ENCODE results near the gene ALAS1. TPM values are rescaled to one million over a fixed set of nuclear protein-coding genes. Genes with fewer than 3 reads are reported as not detected.
"Not testable (repeated sequence)": the region's sequence is repeated elsewhere in the genome, so short reads cannot be mapped to it uniquely, and the experiment has no call there.

The ALAS1 gene
- total RNA-seq, 1 experiment from 2014 or later, result 69.5 TPM

DNA sequence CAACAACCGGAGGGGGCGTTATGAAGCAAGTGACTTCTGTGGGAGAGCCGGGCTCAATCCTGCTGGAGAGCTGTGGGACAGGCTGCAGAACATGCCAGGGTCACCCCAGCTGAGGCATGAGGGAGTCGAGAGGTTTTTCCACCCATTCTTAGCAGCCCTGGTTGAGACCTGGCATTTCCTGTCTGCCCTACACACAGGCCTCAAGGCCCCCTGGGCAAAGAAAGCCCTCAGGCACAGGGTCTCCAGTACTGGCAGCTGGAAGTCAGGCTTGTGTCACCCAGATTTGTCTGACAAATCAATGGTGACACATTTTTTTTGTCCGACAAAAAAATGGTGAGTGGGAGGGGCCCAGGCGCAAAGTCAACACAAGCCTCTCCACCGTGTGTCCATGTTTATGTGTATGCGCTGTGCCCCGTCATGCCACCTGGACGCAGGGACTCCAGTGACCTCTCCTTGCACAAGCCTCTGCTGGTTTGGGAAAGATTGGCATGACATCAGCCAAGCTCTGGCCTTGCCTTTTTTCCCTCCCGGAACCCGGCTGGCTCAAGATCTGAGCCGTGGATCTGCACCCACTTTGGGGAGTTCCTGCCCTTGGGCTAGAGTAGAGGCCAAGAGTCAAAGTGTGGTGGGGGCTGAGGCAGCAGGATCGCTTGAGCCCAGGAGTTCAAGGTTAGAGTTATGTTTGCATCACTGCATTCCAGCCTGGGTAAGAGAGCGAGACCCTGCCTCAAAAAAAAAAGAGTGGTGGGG, 20.8 kb upstream of the ALAS1 start:
- Histone ChIP-seq H3K9me2 (replicated peaks; ENCODE audit: low read length) (no peaks in the 10 kb centered on the region), H3F3A (ENCODE audit: low read length, unreplicated experiment) (no peaks in the 10 kb centered on the region), H2AFZ (ENCODE audit: low read length) (no peak overlapping the region), H3K79me2 (ENCODE audit: low read length) (no peaks in the 10 kb centered on the region), H4K20me1 (ENCODE audit: low read length) (no peaks in the 10 kb centered on the region), H3K36me3 (ENCODE audit: low read depth, low read length) (no peaks in the 10 kb centered on the region), H3K9me3 (ENCODE audit: low read length) (no peaks in the 10 kb centered on the region), H3K4me3 (ENCODE audit: low read length) (no peak overlapping the region), H3K27me3 (ENCODE audit: low read length) (no peaks in the 10 kb centered on the region), H3K27ac (ENCODE audit: low read length) (no peak overlapping the region), H3K4me2 (ENCODE audit: low read length) (no peak overlapping the region), H3K4me1 (ENCODE audit: insufficient read depth, low read length) (peaks cover 5% of the 10 kb centered on the region), H3K9ac (ENCODE audit: low read length) (no peak overlapping the region)
- POLR2A ChIA-PET (ENCODE audit: unreplicated experiment), result no interaction called here
- no TSS peak for BruUV-seq (replicated peaks)
- DNase-seq, result no peak
- no peak for TF ChIP-seq EZH2phosphoT487 (IDR thresholded peaks at IDR 0.05; ENCODE audit: borderline replicate concordance, low read length)
- TF ChIP-seq, protein P1, sequence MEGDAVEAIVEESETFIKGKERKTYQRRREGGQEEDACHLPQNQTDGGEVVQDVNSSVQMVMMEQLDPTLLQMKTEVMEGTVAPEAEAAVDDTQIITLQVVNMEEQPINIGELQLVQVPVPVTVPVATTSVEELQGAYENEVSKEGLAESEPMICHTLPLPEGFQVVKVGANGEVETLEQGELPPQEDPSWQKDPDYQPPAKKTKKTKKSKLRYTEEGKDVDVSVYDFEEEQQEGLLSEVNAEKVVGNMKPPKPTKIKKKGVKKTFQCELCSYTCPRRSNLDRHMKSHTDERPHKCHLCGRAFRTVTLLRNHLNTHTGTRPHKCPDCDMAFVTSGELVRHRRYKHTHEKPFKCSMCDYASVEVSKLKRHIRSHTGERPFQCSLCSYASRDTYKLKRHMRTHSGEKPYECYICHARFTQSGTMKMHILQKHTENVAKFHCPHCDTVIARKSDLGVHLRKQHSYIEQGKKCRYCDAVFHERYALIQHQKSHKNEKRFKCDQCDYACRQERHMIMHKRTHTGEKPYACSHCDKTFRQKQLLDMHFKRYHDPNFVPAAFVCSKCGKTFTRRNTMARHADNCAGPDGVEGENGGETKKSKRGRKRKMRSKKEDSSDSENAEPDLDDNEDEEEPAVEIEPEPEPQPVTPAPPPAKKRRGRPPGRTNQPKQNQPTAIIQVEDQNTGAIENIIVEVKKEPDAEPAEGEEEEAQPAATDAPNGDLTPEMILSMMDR (conservative IDR thresholded peaks at IDR 0.05; ENCODE audit: low read depth, low read length), result no peak
- no peak for TF ChIP-seq EZH2 (IDR thresholded peaks at IDR 0.05; ENCODE audit: low read length, unreplicated experiment)
- CTCF ChIA-PET, result no interaction called here
- no peak for ATAC-seq
- intact Hi-C loops (cut with micrococcal nuclease), result no loop called here

DNA sequence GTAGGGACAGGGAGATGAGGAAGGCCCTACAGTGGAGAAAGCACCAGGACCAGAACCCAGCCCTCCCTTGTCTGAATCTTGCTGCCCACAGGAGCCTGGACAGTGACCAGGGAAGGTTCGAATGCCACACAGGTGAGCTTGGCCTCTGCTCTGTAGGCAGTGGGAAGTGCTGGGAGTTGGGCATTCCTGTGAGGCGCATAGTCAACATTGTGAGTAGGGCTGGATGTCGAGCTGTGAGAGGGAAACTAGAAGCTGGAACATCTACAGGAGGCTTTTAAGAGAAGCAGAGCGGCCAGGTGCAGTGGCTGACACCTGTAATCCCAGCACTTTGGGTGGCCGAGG, 20.3 kb upstream of the ALAS1 start:
- H3K79me2 ChIP-seq (ENCODE audit: low read length), result no peaks in the 10 kb centered on the region
- no peaks in the 10 kb centered on the region for H3K9me3 ChIP-seq (ENCODE audit: low read length)
- H4K20me1 ChIP-seq (ENCODE audit: low read length), result no peaks in the 10 kb centered on the region
- BruUV-seq (replicated peaks), result no TSS peak
- H2AFZ ChIP-seq (ENCODE audit: low read length), result no peak overlapping the region
- ChIA-PET POLR2A (ENCODE audit: unreplicated experiment) (no interaction called here), CTCF (no interaction called here)
- no peak overlapping the region for H3K9ac ChIP-seq (ENCODE audit: low read length)
- intact Hi-C loops (cut with micrococcal nuclease), result no loop called here
- DNase-seq (no peak), ATAC-seq (no peak)
- no peak overlapping the region for H3K4me3 ChIP-seq (ENCODE audit: low read length)
- H3K4me1 ChIP-seq (ENCODE audit: insufficient read depth, low read length), result peaks cover 4% of the 10 kb centered on the region; the same call in 1 of the 2 replicates
- no peak overlapping the region for H3K27ac ChIP-seq (ENCODE audit: low read length)
- TF ChIP-seq, protein P1 (conservative IDR thresholded peaks at IDR 0.05; ENCODE audit: low read depth, low read length), result no peak
- TF ChIP-seq EZH2phosphoT487 (IDR thresholded peaks at IDR 0.05; ENCODE audit: borderline replicate concordance, low read length) (no peak), EZH2 (IDR thresholded peaks at IDR 0.05; ENCODE audit: low read length, unreplicated experiment) (no peak)
- no peaks in the 10 kb centered on the region for H3F3A ChIP-seq (ENCODE audit: low read length, unreplicated experiment)
- H3K27me3 ChIP-seq (ENCODE audit: low read length), result no peaks in the 10 kb centered on the region
- no peaks in the 10 kb centered on the region for H3K9me2 ChIP-seq (replicated peaks; ENCODE audit: low read length)
- no peaks in the 10 kb centered on the region for H3K36me3 ChIP-seq (ENCODE audit: low read depth, low read length)
- no peak overlapping the region for H3K4me2 ChIP-seq (ENCODE audit: low read length)

DNA sequence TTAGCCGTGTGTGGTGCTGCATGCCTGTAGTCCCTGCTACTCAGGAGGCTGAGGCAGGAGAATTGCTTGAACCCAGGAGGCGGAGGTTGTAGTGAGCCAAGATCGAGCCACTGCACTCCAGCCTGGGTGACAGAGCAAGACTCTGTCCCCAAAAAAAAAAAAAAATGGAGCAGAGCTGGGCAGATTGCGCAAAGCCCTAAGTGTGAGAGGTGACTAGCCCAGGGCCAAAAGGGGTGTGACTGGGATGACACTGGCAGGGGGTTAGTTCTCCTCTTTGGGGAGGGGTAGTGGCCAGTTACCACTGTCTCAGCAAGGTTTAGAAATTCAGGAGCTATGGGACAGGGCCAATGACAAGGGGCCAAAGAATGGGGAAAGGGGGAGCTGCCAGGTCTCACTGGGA, 19.8 kb upstream of the ALAS1 start:
- H3K4me2 ChIP-seq (ENCODE audit: low read length); DNase-seq; H3K9ac ChIP-seq (ENCODE audit: low read length); H3K4me3 ChIP-seq (ENCODE audit: low read length); H3K27me3 ChIP-seq (ENCODE audit: low read length); H3K79me2 ChIP-seq (ENCODE audit: low read length); intact Hi-C loops (cut with micrococcal nuclease); POLR2A ChIA-PET (ENCODE audit: unreplicated experiment); H3F3A ChIP-seq (ENCODE audit: low read length, unreplicated experiment); CTCF ChIA-PET; H4K20me1 ChIP-seq (ENCODE audit: low read length); ATAC-seq; H3K4me1 ChIP-seq (ENCODE audit: insufficient read depth, low read length); H3K9me2 ChIP-seq (replicated peaks; ENCODE audit: low read length); H2AFZ ChIP-seq (ENCODE audit: low read length); H3K9me3 ChIP-seq (ENCODE audit: low read length); BruUV-seq (replicated peaks); H3K27ac ChIP-seq (ENCODE audit: low read length); H3K36me3 ChIP-seq (ENCODE audit: low read depth, low read length): not testable (repeated sequence)

All from PC-3 (cell line).